NOMO-1 treated with DMSO at 0.1 percent for 48 hours (cell line): Measurements from ENCODE around the gene IARS1.

Source experiments
- DNase-seq: peaks from one replicate; lab custom pipeline; 2025; ENCODE audit not compliant: unreplicated experiment; lab: John Stamatoyannopoulos, UW

IARS1 gene

DNA sequence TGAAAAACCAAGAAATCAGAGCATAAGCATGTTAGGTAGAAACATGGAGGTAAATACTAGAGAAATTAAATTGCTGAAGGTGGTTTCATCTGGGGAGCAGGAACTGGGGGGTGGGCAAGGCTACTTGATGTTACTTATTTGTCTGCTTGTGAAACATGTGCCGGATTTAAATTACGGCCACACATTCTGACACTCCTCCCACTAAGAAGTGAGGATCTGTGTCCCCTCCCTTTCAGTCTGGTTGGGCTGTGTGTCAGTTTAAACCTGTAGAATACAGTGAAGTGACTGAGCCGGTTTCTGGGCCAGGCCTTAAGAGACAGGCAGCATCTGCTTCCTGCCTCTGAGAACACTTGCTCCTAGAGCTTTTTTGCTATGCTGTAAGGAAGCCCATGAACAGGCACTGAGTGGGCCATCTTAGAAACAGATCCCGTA lies 2.3 kb upstream of the IARS1 start:
- DNase-seq: no peak

DNA sequence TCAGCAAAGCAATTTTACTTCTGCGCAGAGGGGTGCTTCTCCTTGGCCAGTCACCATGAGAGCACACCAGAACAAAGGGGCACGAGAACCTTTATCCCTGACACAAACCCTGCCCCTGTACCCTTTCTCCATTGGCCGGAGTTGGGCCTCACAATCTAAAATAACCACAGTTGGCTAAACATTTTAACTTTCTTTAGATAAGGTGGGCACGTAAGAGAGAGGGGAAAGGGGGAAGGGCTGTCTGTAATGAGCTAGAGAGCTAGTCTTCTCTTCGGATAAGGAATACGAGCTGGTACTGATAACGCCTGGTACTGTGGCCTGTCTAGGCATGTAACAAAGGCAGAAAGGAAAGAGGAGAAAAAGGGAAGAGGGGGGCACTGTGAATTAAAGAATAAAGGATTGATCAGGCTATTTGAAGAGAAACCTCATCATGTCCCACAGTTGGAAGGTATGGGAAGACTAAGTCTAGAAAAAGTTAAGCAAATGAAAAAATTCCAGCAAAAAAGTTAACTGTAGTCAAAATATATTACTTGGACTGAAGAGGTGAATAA lies 1.8 kb upstream of the IARS1 start:
- DNase-seq: no peak

- no peak for DNase-seq
Measured at GRCh38 chr9:92294297-92294676, 790 bp upstream of the IARS1 start.

DNA sequence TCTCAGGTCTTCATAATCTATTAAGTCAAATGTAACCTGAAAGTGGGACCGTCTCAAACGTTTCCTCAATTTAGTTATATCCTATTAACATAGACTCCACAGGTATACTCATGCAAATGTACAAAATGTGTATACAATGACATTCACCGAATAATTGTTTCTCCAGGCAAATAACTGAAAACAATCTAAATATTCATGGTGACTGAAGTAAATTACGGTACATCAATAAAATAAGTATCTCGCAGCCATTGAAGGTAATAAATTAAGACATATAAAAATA lies 482 bp downstream of the IARS1 start:
- DNase-seq: peak; percentile 7

DNA sequence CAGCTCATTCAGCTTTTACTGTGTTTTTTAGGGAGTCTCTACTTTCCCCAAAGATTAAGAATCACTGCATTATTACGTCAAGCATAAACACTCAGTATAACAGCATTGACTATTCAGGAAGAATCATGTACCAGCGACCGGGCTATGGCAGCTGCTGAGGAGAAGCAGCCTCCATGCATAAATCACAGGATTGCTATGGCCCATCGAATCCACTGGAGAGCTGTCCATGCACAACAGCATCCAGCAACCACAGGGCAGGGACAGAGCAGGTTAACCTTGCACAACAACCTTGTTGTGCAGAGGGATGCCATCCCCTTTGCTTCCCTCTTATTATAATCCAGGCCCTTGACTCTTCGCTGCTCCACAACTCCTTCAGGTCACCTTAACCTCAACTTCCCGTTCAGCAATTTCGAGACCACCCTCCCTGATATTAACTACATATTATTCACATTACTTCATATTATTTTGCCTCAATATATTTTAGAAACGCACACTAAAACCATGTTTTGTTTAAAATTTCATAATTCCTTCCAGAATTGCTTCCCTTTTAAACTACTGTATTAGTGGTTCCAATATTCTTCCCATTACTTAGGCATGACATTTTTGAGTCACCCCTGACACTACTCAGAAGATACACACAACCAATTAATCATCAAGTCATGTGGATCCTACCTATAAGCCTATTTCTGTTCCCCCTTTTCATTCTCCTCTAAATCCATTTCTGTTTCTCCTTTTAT lies 991 bp downstream of the IARS1 start:
- no peak for DNase-seq

GRCh38 chr9:92291577-92291976 lies 1.9 kb downstream of the IARS1 start:
- no peak for DNase-seq

DNA sequence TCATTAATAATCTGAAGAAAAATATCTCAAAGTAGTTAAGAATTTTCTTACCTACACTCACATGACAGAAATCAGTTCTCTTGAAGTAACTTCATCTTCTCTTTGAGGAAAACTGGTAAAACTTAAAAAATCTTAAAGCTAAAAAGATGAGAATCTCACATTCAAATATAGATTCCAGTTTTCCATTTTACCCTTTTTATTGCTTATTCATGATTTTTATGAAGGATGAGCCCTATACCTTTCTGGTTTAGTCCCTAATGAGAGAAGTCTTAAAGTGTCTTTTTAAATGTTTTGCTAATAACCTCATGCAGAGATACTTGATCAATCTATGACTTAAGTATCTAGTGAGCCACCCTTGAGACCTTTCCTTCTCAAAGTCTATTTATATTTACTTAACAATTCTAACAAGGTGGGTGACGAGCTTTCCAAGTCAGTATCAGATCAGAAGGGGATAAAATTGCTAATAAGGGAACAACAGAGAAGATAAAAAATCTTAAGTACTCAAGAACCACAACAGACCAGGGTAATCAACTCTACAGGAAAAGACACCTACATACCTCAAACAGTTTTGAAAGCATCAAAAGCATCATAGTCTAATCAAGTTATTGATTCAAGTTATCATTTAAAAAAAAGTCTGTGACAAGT lies 2.6 kb downstream of the IARS1 start:
- DNase-seq: no peak

DNA sequence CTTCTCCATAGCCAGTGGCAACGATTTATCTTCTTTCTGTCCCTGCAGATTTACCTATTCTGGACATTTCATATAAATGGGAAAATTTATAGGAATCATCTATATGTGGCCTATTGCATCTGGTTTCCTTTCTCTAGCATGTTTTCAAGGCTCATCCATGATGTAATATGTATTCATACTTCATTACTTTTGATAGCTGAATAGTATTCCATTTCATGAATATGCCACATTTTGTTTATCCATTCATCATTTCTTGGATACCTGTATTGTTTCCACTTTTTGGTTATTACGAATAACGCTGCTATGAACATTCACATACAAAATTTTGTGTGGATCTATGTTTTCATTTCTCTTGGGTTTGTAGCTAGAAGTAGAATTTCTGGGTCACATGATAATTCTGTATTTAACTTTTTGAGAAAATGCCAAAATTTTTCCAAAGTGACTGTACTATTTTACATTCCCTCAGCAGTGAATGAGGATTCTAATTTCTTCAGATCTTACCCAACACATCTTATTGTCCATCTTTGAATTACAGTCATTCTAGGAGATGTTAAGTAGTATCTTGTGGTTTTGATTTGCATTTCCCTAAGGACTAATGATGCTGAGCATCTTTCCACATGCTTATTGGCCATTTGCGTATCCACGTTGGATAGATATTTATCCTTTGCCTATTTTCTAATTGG lies 3.6 kb downstream of the IARS1 start:
- no peak for DNase-seq

DNA sequence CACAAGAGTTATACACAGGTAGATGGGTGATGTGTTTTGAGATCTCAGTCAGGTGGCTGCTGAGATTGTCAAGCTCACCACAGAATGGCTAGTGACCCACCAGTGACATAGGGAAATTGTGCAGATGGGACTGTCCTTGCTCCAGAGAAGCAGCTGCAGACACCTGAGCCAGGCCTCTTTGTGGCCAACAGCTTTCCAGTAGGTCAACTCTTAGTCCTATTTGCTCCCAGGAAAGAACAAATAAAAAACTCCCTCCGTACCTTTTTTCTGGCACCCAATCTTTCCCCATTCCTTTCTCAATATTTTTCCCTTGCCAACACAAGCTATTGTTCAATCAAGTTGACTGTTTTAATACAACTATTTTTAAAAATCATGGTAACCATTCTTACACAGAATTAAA lies 14.2 kb downstream of the IARS1 start:
- no peak for DNase-seq

- DNase-seq: no peak
Measured at GRCh38 chr9:92278110-92278509, 15.4 kb downstream of the IARS1 start.

GRCh38 chr9:92276331-92277032 lies 17.0 kb downstream of the IARS1 start:
- no peak for DNase-seq

- DNase-seq: no peak
Measured at GRCh38 chr9:92275541-92275940, 18.0 kb downstream of the IARS1 start.

DNA sequence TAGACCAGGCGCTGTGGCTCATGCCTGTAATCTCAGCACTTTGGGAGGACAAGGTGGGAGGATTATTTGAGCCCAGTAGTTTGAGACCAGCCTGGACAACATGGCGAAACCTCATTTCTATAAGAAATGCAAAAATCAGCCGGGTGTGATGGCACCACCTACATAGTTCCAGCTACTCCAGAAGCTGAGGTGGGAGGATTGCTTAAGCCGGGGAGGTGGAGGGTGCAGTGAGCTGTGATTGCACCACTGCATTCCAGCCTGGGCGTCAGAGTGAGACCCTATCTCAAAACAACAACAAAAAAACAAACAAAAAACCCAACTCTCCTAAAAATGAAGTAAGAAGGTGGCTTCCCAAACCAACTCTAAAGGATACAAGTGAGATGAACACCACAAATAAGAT lies 23.0 kb downstream of the IARS1 start:
- DNase-seq: no peak

DNA sequence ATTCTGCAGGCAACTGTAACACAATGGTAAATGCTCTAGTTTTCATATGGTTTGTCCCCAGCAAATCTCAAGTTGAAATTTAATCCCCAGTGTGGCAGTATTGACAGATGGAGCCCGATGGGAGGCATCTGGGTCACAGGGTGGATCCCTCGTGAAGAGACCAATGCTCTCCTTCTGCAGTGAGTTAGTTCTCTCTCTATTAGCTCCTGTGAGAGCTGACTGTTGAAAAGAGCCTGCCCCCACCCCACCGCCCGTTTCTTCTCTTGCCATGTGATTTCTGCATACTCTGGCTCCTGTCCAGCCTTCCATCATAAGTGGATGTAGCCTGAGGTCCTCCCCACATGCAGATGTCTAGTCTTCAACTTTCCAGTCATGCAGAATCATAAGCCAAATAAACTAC lies 27.0 kb downstream of the IARS1 start:
- DNase-seq: no peak

DNA sequence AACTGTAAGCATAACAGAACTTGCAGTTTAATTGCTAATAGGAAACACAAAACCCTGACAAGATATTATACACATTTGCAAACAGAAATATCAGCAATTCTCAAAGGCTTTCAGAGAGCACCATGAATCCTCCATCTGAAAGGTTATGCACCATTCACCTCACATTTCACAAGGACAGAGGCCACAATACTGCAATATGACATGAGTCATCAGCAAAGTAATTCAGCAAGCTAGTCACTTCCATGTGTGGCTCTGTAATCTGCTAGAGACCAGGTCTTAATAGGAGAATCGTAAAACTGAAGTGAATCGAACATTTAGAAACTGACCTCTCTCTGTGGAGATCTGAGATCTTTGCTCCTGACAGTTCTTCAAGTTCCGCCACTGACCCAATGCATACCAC lies 28.3 kb downstream of the IARS1 start:
- DNase-seq: peak; percentile 47

DNA sequence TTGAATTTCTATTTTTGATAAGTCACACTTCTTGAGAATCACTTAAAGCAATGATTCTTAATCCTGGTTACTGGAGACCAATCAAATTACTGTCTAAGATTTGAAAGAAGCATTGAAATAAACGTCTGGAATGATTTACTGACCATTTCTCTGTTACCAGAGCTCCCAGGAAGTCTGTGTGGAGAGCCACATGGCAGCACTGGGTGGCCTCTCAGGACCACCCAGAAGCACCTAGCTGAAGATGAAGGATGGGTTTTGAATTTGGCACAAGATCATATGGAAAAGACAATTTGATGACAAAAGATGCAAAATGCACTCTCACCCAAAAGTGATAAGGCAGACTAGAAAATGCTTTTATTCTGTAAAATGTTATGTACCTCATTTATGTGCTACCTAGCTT lies 30.4 kb downstream of the IARS1 start:
- DNase-seq: no peak

- DNase-seq: no peak
Measured at GRCh38 chr9:92257327-92257726, 36.2 kb downstream of the IARS1 start.

DNA sequence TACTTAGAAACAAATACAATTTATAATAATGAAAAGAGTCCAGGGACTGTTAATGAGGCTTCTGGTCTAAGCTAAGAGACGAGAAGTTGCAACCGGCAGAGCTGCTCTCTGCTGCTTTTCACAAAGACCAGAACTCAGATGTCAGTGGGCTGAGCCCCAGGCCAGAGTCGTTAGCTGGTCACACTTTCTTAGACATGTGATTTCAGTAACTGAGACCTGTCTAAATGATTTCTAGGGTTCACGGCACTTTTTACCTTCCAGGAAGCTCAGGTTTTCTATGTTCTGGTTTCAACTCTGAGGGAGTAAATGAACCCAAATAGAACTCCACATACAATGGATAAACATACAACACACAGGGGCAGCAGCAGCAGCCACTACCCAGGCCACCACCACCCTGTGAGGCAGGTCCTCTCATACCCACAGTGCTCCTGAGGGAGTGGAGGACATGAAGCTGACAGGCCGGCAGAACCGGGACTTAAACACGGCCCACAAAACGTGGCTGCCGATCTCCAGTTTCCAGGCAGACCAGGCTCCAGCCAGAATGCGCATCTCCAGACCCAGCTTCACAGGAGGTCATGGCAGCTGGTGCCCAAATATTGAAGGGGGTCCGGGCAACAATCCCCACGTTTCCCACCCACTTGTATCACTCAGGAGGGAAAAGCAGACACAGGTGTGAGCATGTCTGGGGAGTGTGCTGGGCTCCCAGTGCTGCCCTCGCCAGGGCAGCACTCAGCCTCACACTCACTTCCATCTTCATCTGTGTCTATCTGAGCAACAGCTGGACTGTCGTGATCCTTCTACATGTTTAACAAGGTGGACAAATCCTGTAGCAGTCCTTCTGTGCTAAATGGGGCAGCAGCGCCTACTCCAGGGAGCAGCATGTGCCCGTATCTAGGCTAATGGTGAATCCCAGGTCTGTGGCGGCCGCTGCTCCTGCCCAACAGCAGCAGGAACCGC lies 38.8 kb downstream of the IARS1 start:
- DNase-seq: no peak

- DNase-seq: no peak
Measured at GRCh38 chr9:92253656-92254055, 39.8 kb downstream of the IARS1 start.

GRCh38 chr9:92247981-92248380 lies 45.5 kb downstream of the IARS1 start:
- no peak for DNase-seq

GRCh38 chr9:92247296-92247695 lies 46.2 kb downstream of the IARS1 start:
- DNase-seq: no peak
